ENCODE data around the gene AOPEP. TPM values are rescaled to one million over a fixed set of nuclear protein-coding genes. Genes with fewer than 3 reads are reported as not detected.

The AOPEP gene
- total and polyA plus RNA-seq, 2 donors (not counting 3 experiments of a cell fraction or from before 2014, with no cell fraction given) = 20.2 to 41.6 TPM

GRCh38 chr9:94973451-94973941, 247.0 kb downstream of the AOPEP start:
- Histone ChIP-seq H3K27ac (ENCODE audit: insufficient read depth, low read depth, low read length) (no peak overlapping the region), H3K9me1 (replicated peaks; ENCODE audit: control insufficient read depth, extremely low read depth, insufficient read depth, low read length) (no peaks in the 10 kb centered on the region), H3K27me3 (ENCODE audit: control insufficient read depth in 2 of 2, insufficient read depth in 2 of 2, low read length in 2 of 2) (no peaks in the 10 kb centered on the region), H3K4me1 (ENCODE audit: control insufficient read depth, extremely low read depth, insufficient read depth, low read length) (peaks cover 8% of the 10 kb centered on the region), H2AFZ (ENCODE audit: low read depth, low read length) (no peak overlapping the region), H3K4me3 (replicated peaks in 1 of 3; ENCODE audit: insufficient read depth in 1 of 3, low read depth in 1 of 3, low read length in 3 of 3) (no peak overlapping the region), H3K36me3 (ENCODE audit: control insufficient read depth in 2 of 2, extremely low read depth in 1 of 2, insufficient read depth in 2 of 2, low read length in 2 of 2) (no peaks in the 10 kb centered on the region), H3K9ac (replicated peaks; ENCODE audit: extremely low read depth, insufficient read depth, low read length) (no peak overlapping the region), H4K20me1 (replicated peaks; ENCODE audit: control insufficient read depth, extremely low read depth, insufficient read depth, low read length) (no peaks in the 10 kb centered on the region), H3K79me2 (ENCODE audit: control insufficient read depth, insufficient read depth, low read length) (no peaks in the 10 kb centered on the region), H3K9me3 (replicated peaks; ENCODE audit: control insufficient read depth, insufficient read depth, low read length) (no peaks in the 10 kb centered on the region), H3K4me2 (ENCODE audit: insufficient read depth, low read length) (no peak overlapping the region)
- CTCF ChIA-PET = interaction anchor here (0.6 to 1.7 kb wide), 10 partner anchors 21 to 173 kb away, joined by 3 to 5 read pairs (median 3); no protein-coding TSS in a partner anchor
- no peak for TF ChIP-seq GATA2 (IDR thresholded peaks at IDR 0.05; ENCODE audit: insufficient read depth, insufficient read length, low read depth, low read length)
- peak; percentile 52 for TF ChIP-seq JUN (IDR thresholded peaks at IDR 0.05; ENCODE audit: borderline replicate concordance, insufficient read depth, insufficient read length, low read depth)
- TF ChIP-seq POLR2A (IDR thresholded peaks at IDR 0.05; ENCODE audit: low read depth, low read length) = no peak
- no peak for TF ChIP-seq CTCF (IDR thresholded peaks at IDR 0.05; ENCODE audit: extremely low read depth in 1 of 2, insufficient read depth in 1 of 2, low read depth in 1 of 2, low read length in 2 of 2)
- TF ChIP-seq FOS (IDR thresholded peaks at IDR 0.05; ENCODE audit: borderline replicate concordance, insufficient read depth, low read length) = no peak
- no peak for TF ChIP-seq MYC (IDR thresholded peaks at IDR 0.05; ENCODE audit: low read depth, low read length)
- FAIRE-seq (peak; percentile 75), DNase-seq (ENCODE audit: low read depth, low spot score) (peak; percentile 71)
- intact Hi-C loops (cut with micrococcal nuclease) = no loop called here
- POLR2A ChIA-PET = no interaction called here
- dilution Hi-C loops (cut with MboI; ENCODE audit: extremely low pct_ligation_motif_present, low sequenced_read_pairs) = no loop called here
- BruUV-seq (replicated peaks) = no TSS peak

Measured in endothelial cell of umbilical vein (primary cell).